IPS-18a (cell line): ENCODE results near the gene UNC45B.

Experiments used
- H3K27ac ChIP-seq: one replicate; pipeline ENCODE4 v1.5.1; 2013; ENCODE audit warnings: low read length
- H3K27me3 ChIP-seq: one replicate; pipeline ENCODE4 v1.6.1; 2013; ENCODE audit warnings: mild to moderate bottlenecking, low read length; ENCODE audit not compliant: control insufficient read depth, insufficient read depth
- H3K36me3 ChIP-seq: one replicate; pipeline ENCODE4 v1.6.1; 2013; ENCODE audit warnings: low read depth, low read length; ENCODE audit not compliant: control insufficient read depth
- H3K4me1 ChIP-seq: one replicate; pipeline ENCODE4 v1.6.1; 2013; ENCODE audit warnings: low read depth, low read length; ENCODE audit not compliant: control insufficient read depth
- H3K4me3 ChIP-seq: one replicate; pipeline ENCODE4 v1.5.1; 2013; ENCODE audit warnings: low read length
- H3K9ac ChIP-seq: one replicate; pipeline ENCODE4 v1.6.1; 2013; ENCODE audit warnings: mild to moderate bottlenecking, low read length, moderate library complexity
- H3K9me3 ChIP-seq: one replicate; pipeline ENCODE4 v1.6.1; 2013; ENCODE audit warnings: low read depth, low read length; ENCODE audit not compliant: control insufficient read depth

Gene UNC45B

DNA sequence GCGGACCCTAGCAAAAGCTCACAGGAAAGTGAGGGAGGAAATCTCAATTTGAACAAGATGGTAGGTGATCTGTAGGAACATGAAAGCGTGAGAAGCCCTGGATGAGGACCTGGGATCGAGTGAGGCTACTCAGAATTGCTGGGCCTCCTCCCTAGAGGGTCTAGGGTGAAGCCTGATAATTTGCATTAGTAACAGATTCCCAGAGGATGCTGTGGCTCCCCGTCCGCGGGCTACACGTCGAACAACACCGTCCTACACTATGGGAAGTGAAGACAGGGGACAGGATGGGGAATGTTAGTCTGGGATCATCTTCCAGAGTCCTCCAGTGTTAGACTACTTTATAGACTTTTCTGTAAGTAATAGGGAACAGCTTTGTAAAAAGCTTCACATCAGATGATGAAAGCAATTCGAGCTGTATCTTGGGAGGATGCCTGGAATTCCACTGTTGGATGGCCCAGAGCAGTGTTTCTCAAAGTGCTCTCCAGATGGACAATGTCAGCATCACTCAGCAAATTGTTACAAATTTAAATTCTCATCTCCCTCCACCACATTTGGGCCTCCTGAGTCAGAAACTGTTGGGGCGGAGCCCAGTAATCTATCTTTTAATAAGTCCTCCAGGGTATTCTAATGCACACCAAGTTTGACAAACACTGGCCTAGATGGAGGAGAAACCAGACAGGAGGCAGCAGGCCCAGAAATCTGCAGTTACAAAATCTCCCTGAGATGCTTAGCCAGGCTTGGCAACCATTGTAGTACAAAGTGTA is 19.7 kb upstream of the UNC45B start:
- Histone ChIP-seq H3K4me1 (no peaks in the 10 kb centered on the region), H3K36me3 (peaks cover 24% of the 10 kb centered on the region), H3K9me3 (no peaks in the 10 kb centered on the region), H3K4me3 (no peak overlapping the region), H3K27me3 (no peaks in the 10 kb centered on the region), H3K9ac (no peak overlapping the region), H3K27ac (no peak overlapping the region)

DNA sequence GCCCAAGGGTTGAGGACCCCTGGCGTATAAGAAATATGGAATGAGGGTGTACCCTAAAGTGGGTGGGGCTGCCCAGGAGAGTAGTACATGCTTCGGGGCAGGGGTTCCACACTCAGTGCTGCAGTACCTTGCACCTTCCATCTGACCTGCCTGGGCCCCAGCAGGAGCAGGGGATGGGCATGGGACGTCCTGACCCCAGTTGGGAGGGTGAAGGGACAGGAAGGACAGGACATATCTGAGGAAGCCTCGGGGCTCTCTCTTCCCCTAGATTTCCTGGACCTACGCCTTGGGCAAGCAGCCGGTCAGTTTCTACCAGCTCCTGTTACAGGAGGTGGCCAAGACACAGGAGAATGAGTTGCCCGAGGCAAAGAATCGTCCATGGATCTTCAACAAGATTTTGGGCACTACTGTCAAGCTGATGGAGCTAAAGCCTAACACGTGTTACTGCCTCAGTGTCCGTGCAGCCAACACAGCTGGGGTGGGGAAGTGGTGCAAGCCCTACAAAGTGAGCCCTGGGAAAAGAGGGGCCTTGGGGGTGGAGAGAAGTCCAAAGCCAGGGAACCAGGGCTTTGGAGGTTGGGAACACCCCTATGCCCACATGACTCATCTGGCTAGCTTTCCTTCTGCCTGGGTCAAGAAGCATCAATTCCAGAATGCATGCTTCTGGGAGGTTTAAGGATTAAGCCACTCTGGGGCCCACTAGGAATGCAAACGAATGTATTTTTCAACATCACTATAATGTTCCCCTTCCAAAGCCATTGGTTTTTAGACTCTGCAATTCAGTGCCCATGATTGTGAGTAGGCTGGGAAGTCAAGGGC is 18.3 kb upstream of the UNC45B start:
- peaks cover 38% of the 10 kb centered on the region for H3K36me3 ChIP-seq
- no peak overlapping the region for H3K9ac ChIP-seq
- H3K27ac ChIP-seq: no peak overlapping the region
- H3K9me3 ChIP-seq: no peaks in the 10 kb centered on the region
- no peaks in the 10 kb centered on the region for H3K4me1 ChIP-seq
- H3K27me3 ChIP-seq: no peaks in the 10 kb centered on the region
- H3K4me3 ChIP-seq: no peak overlapping the region

DNA sequence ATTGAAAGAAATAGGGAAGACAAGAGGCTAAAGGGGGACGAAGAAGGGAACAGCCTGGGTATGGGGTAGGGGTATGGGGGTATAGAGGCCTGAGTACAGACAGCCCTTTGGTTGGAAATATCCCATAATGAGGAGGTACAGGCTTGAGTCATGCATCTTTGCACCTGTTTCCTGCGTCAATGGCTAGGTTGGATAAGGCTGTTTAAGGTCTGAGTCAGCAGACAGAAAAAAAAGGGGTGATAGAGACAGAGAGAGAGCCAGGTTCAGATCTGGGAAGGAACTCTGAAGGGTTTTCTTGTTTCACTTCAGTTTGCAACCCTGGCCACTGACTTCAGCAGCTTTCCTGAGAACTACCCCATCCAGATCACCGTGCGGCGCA is 17.7 kb upstream of the UNC45B start:
- Histone ChIP-seq H3K27me3 (no peaks in the 10 kb centered on the region), H3K9ac (no peak overlapping the region), H3K9me3 (no peaks in the 10 kb centered on the region), H3K36me3 (peaks cover 44% of the 10 kb centered on the region), H3K4me1 (no peaks in the 10 kb centered on the region), H3K4me3 (no peak overlapping the region), H3K27ac (no peak overlapping the region)

DNA sequence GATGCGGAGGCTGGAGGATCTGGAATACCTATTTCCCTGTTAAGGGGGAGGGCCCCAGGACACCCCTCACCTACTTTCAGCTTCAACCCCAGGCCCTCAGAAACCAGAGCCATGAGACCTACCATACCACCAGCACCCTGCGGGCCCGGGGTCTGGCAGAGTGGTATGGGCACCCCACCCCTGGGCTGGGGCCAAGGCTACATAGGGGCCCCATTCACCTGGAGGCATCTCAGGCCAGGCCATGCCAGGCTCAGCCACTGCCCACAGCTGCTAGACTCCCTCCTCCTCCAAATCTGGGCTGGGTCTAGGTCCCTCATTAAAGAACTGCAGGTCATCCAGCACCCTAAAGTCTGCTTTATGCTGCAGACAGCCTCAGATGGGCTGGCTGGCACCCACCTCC is 17.2 kb upstream of the UNC45B start:
- Histone ChIP-seq H3K36me3 (peaks cover 49% of the 10 kb centered on the region), H3K9ac (no peak overlapping the region), H3K27me3 (no peaks in the 10 kb centered on the region)

DNA sequence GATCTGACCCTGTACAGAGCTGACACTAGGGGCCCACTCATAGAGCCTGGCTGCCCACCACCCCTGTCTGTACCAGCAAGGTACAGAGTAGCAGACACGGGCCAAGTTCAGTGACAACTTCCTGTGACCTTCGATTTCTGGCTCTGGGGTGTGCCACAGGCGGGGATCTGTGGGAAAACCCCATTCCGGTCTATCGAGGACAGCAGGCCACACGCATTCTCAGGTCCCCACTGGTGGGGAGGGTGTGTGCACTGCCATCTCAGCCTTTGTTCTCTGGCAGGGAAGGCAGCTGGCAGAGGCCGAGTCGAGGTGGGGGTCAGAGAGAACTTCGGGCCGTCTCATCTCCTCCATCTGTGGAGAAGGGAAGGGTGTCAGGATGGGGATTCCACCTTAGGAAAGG is 15.5 kb upstream of the UNC45B start:
- Histone ChIP-seq H3K4me1 (no peaks in the 10 kb centered on the region), H3K9ac (no peak overlapping the region), H3K27me3 (no peaks in the 10 kb centered on the region), H3K9me3 (no peaks in the 10 kb centered on the region), H3K36me3 (peaks cover 66% of the 10 kb centered on the region), H3K4me3 (no peak overlapping the region), H3K27ac (no peak overlapping the region)

More for the DNA sequence above, 17.2 kb upstream of the UNC45B start:
- H3K27ac ChIP-seq: no peak overlapping the region
- H3K4me3 ChIP-seq: no peak overlapping the region
- H3K4me1 ChIP-seq: no peaks in the 10 kb centered on the region
- no peaks in the 10 kb centered on the region for H3K9me3 ChIP-seq

DNA sequence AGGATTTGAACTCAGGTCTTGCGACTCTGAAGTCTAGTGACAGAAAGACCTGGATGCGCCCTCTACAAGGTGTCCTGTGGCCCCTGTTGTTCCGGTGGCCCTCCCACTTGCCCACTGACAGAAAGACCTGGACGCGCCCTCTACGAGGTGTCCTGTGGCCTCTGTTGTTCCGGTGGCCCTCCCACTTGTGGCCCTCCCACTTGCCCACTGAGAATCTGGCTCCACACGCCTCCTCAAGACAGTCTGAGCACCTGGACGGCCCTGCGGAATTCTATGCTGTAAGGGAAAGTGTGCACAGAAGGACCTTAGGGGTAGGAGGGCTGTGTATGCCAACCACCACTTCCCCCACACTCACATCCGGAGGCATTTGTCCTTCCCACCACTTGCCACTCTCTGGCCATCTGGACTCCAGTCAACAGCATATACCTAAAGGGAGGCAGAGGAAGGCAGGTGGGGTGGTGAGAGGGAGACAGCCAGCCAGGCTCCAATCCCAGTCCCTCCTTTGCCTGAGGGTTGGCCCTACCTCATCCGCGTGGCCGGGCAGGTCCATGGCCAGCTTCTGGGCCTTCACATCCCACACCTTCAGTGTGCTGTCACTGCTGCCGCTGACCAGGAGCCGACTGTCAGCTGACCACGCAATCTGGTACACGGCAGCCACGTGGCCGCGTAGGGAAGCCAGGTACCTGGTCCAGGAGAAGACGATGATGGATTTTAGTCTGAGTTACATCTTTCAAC is 14.6 kb upstream of the UNC45B start:
- H3K27ac ChIP-seq: no peak overlapping the region
- H3K4me1 ChIP-seq: no peaks in the 10 kb centered on the region
- no peak overlapping the region for H3K4me3 ChIP-seq
- no peaks in the 10 kb centered on the region for H3K27me3 ChIP-seq
- H3K9me3 ChIP-seq: no peaks in the 10 kb centered on the region
- H3K9ac ChIP-seq: no peak overlapping the region
- H3K36me3 ChIP-seq: peaks cover 74% of the 10 kb centered on the region

DNA sequence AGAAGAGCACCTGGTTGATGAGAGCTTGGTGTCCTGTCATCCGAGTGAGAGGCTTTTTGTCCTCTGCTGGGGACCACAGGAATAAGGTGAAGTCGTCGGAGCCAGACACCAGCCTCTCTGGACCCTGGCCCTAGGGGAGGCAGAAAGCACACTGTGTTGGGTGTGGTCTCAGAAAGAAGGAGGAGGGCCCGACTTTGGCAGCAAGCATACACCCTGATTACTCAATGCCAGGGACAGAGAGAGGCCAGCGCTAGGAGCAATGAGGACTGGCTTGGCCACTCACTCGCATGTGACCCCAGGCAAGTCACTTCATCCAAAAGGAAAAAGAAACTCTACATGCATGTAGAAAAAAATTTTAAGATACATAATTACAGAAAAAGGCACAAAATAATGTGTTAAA is 12.3 kb upstream of the UNC45B start:
- Histone ChIP-seq H3K36me3 (peaks cover 94% of the 10 kb centered on the region), H3K9ac (no peak overlapping the region), H3K4me3 (no peak overlapping the region), H3K27ac (no peak overlapping the region), H3K27me3 (no peaks in the 10 kb centered on the region), H3K4me1 (no peaks in the 10 kb centered on the region), H3K9me3 (no peaks in the 10 kb centered on the region)

DNA sequence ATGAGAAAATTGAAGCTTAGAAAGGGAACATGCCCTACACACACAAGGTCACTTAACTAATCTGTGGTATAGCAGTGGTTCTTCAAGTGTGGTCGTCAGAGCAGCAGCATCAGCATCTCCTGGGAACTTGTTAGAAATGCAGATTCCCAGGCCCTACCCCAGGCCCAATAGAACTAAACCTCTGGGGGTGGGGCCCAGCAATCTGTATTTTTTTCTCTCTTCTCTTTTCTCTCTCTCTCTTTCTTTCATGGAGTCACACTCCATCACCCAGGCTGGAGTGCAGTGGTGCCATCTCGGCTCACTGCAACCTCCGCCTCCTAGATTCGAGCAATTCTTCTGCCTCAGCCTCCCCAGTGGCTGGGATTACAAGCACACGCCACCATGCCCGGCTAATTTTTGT is 9.4 kb upstream of the UNC45B start:
- peaks cover 68% of the 10 kb centered on the region for H3K36me3 ChIP-seq
- H3K9ac ChIP-seq: no peak overlapping the region
- no peak overlapping the region for H3K4me3 ChIP-seq
- no peaks in the 10 kb centered on the region for H3K4me1 ChIP-seq
- H3K27me3 ChIP-seq: no peaks in the 10 kb centered on the region
- no peak overlapping the region for H3K27ac ChIP-seq
- H3K9me3 ChIP-seq: no peaks in the 10 kb centered on the region

DNA sequence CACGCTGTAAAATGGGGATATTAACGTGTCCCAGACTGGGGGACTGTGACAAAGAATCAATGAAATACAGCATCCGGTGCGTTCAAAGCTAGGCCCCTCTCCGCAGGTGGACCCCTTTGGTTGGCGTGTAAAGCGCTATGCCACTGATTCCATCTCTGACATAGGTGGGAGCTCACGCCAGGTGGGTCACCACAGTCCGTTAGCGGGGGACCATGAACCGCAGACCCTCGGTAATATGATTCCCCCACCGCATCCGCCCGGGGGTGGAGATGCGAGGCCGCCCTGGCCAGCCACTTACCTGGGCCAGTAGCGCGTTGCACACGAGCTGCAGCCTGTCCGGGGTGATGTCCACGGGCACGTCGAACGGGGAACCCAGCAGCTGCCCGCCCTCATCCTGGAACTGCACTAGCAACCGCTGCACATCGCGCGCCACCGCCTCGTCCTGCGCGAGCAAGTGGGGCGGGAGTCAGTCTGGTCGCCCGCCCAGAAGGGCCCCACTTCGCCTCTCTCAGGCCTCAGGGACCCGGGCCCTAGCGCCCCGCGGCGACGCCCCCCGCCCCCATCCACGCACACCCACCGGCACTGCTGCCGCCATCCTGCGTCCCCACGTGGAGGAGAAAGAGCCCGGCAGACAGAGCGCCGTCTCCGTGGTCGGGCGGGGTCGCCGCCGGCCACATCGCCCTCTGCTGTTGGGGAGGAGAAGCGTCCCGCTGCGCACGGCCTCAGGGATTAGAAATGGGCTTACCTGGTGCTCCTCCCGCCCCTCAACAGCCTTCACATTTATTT is 5.7 kb upstream of the UNC45B start, which contains the start of gene NLE1:
NLE1 (minus strand) TSS at position 623 of the 786 bp plus-strand sequence; CDS start at position 595, 28 bp downstream.
- Histone ChIP-seq H3K9ac (peak within 1 kb of the TSS; percentile 92), H3K36me3 (peaks cover 31% of the 10 kb centered on the region), H3K27me3 (no peaks in the 10 kb centered on the region), H3K4me3 (peak within 1 kb of the TSS; percentile 91), H3K4me1 (no peaks in the 10 kb centered on the region), H3K9me3 (no peaks in the 10 kb centered on the region), H3K27ac (peak within 1 kb of the TSS; percentile 59)

DNA sequence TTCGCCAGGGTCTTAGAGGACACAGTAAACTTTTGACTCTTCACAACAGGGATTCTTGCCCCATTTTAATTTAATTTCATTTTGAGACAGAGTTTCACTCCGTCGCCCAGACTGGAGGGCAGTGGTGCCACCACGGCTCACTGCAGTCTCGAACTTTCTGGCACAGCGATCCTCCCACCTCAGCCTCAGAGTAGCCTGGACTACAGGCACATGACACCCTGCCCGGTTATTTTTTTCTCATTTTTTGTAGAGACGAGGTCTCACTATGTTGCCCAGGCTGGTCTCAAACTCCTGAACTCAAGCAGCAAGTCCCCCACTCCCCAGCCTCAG is 5.2 kb upstream of the UNC45B start:
- Histone ChIP-seq H3K4me1 (no peaks in the 10 kb centered on the region), H3K4me3 (no peak overlapping the region), H3K27ac (no peak overlapping the region), H3K27me3 (no peaks in the 10 kb centered on the region), H3K36me3 (peaks cover 25% of the 10 kb centered on the region), H3K9me3 (no peaks in the 10 kb centered on the region), H3K9ac (no peak overlapping the region)

DNA sequence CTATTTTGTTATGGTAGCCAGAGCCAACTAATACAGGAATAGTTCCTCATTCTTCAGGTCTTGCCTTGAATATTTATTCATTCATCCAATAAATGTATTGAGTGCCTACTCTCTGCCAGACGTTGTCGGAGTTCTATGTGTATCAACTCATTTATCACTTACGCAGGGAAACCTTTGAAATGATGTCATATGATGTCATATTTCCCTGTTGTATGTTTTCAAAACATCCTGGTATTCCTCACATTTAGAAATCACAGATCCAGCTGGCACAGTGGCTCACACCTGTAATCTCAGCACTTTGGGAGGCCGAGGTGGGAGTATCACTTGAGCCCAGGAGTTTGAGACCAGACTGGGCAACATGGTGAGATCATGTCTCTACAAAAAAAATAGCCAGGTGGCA is 2.8 kb upstream of the UNC45B start:
- no peak overlapping the region for H3K4me3 ChIP-seq
- H3K9me3 ChIP-seq: no peaks in the 10 kb centered on the region
- H3K27ac ChIP-seq: no peak overlapping the region
- no peak overlapping the region for H3K9ac ChIP-seq
- no peaks in the 10 kb centered on the region for H3K4me1 ChIP-seq
- H3K27me3 ChIP-seq: no peaks in the 10 kb centered on the region
- H3K36me3 ChIP-seq: peaks cover 1% of the 10 kb centered on the region
